PC-9 (cell line): ENCODE measurements around the gene RAMP1.

Source experiments
- CTCF ChIP-seq: fragments of 200-600 bp; sonication (generic); conservative IDR thresholded peaks from 2 replicates; pipeline ENCODE4 v1.6.1; 2017; ENCODE audit warnings: mixed run types, antibody characterized with exemption, mild to moderate bottlenecking, moderate library complexity
- EZH2 ChIP-seq: fragments of 200-600 bp; sonication (generic); IDR thresholded peaks from 2 replicates; pipeline ENCODE4 v1.8.0; 2017; ENCODE audit warnings: antibody characterized with exemption, low read depth

DNA sequence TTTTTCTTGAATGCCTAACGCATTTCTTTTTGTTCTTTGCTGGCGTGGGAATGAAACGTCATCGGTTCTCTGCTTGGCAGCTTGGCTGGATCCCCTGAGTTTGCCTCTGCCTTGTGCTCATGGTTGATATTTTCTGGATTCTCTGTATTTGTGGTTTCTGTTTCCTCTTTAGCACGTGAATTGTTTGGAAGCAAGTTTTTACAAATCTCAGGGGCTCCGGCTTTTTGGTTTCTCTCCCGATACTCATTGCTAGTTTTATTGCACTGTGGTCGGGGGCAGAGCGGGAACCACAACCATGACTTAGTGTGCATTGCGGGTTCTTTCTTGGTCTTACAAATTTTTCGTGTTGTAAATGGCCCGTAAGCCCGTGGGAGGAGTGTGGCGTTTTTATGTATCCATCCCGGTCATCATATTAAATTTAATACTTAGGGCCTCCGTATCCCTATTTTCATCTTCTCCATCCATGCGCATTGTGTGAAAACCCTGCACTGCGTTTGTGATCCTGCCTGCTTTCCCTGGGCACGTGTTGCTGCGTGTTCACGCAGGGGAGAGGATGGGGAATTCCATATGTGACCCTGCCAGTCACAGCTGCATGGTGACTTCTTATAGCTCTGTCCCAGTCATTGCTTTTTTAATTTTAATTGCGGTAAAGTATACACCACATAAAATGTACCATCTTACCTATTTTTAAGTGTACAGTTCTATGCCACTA is 9.4 kb downstream of the RAMP1 start:
- TF ChIP-seq CTCF, result no peak
- no peak for TF ChIP-seq EZH2
